ENCODE data around the gene REPS1.

GRCh38 chr6:138965971-138966370, 22.1 kb downstream of the REPS1 start:
- TF ChIP-seq GATA2 (IDR thresholded peaks at IDR 0.05; ENCODE audit: low read depth, low read length) (no peak), GATA3 (IDR thresholded peaks at IDR 0.05; ENCODE audit: low read depth, low read length) (no peak)

All from SH-SY5Y (cell line).